Keratinocyte (primary cell): ENCODE measurements around the gene RNF182.

Source experiments
- EZH2 ChIP-seq: IDR thresholded peaks from one replicate; pipeline ENCODE4 v1.6.1; 2012; ENCODE audit warnings: inconsistent platforms, mild to moderate bottlenecking, low read length, moderate library complexity
- TF ChIP-seq, protein P1 (sequence below), 3 experiments: IDR thresholded peaks in 1 of 3; conservative IDR thresholded peaks in 1 of 3; optimal IDR thresholded peaks in 1 of 3; 2 replicates in 2 of 3; 3 replicates in 1 of 3; pipeline versions ENCODE3 to v1.5.1; 2011; ENCODE audit warnings: low read length in 3 of 3, mild to moderate bottlenecking in 3 of 3, moderate library complexity in 2 of 3, control low read depth in 1 of 3, inconsistent platforms in 1 of 3; ENCODE audit not compliant: insufficient read depth in 2 of 3; ENCODE audit errors: extremely low read depth in 1 of 3

DNA sequence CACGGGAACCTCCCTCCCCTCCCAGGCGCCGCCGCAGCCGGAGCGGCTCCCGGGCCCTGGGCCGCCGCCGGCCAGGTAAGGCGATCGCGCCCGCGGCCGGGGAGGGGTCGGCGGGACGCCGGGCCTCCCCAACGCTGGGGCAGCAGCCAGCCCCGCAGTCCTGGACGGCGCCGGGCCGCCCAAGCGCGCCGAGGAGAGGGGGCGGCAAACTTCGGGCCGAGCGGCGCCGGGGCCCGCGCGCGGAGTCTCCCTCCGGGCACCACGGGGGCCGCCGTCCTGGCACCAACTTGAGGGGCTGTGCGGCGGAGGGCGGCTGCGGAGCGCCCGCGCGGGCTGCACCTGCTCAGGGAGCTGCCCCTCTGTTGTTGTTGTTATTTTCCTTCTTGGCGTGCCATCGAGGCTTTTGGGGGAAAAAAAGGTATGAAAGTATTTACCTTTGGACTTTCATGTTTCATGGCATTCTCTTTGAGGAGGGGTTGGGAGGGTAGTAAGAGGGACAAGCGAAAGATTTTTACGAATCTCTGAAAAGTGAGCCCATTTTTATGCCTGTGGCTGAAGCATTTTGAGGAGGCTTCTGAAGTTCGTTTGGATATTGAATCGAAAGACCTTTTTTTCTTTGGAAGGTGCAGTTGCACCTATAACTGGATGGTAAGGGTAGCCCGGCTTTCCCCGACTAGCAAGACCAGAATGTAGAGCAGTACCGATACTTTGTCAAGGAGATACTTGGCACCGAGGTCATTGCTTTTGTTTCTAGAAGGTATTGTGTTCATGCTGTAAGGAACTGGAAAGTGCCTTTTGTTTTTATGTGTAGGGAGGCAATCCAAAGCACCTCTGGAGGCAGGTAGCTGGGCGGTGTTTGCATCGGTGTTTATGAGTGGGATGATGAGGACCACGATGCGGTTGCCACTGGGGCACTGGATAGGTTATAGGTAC is at the start of gene RNF182:
- TF ChIP-seq, protein P1, sequence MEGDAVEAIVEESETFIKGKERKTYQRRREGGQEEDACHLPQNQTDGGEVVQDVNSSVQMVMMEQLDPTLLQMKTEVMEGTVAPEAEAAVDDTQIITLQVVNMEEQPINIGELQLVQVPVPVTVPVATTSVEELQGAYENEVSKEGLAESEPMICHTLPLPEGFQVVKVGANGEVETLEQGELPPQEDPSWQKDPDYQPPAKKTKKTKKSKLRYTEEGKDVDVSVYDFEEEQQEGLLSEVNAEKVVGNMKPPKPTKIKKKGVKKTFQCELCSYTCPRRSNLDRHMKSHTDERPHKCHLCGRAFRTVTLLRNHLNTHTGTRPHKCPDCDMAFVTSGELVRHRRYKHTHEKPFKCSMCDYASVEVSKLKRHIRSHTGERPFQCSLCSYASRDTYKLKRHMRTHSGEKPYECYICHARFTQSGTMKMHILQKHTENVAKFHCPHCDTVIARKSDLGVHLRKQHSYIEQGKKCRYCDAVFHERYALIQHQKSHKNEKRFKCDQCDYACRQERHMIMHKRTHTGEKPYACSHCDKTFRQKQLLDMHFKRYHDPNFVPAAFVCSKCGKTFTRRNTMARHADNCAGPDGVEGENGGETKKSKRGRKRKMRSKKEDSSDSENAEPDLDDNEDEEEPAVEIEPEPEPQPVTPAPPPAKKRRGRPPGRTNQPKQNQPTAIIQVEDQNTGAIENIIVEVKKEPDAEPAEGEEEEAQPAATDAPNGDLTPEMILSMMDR (optimal IDR thresholded peaks at IDR 0.05 in 1 of 3, IDR thresholded peaks at IDR 0.05 in 1 of 3, conservative IDR thresholded peaks at IDR 0.05 in 1 of 3; ENCODE audit: extremely low read depth in 1 of 3, insufficient read depth in 2 of 3, low read length in 3 of 3) = no peak
- TF ChIP-seq EZH2 = peak; percentile 53
